AG09309 (cell line): ENCODE data around the gene SAMD11.
"Not testable (repeated sequence)": the region's sequence is repeated elsewhere in the genome, so short reads cannot be mapped to it uniquely, and the experiment has no call there.

Experiments used
- DNase-seq: peaks from one replicate; pipeline ENCODE4 v3.0.0-alpha.2; 2010; ENCODE audit warnings: low read depth
- H3K4me3 ChIP-seq: 2 replicates; pipeline ENCODE4 v1.5.1; 2011; ENCODE audit warnings: mild to moderate bottlenecking, low read depth, low read length, moderate library complexity; ENCODE audit not compliant: control insufficient read depth
- CTCF ChIP-seq: IDR thresholded peaks from 2 replicates; pipeline ENCODE4 v1.5.1; 2011; ENCODE audit warnings: mild to moderate bottlenecking, low read depth, low read length, inconsistent platforms; ENCODE audit not compliant: insufficient read depth, control insufficient read depth; ENCODE audit errors: missing control alignments

Gene SAMD11

GRCh38 chr1:890661-891060 is 33.1 kb upstream of the SAMD11 start:
- no peak for DNase-seq
- H3K4me3 ChIP-seq: no peak overlapping the region
- TF ChIP-seq CTCF: no peak

- H3K4me3 ChIP-seq: no peak overlapping the region
- no peak for TF ChIP-seq CTCF
- DNase-seq: no peak
Observed at GRCh38 chr1:897226-897625, 26.5 kb upstream of the SAMD11 start.

GRCh38 chr1:897951-898350 is 25.8 kb upstream of the SAMD11 start:
- H3K4me3 ChIP-seq, DNase-seq: not testable (repeated sequence)

- no peak overlapping the region for H3K4me3 ChIP-seq
- TF ChIP-seq CTCF: no peak
- DNase-seq: no peak
Observed at GRCh38 chr1:899636-900317, 23.9 kb upstream of the SAMD11 start.

- no peak for TF ChIP-seq CTCF
- DNase-seq: no peak
Observed at GRCh38 chr1:901108-901859, 22.4 kb upstream of the SAMD11 start.

GRCh38 chr1:902802-903201 is 20.9 kb upstream of the SAMD11 start:
- no peak for DNase-seq
- no peak overlapping the region for H3K4me3 ChIP-seq
- TF ChIP-seq CTCF: no peak

More at GRCh38 chr1:901108-901859, 22.4 kb upstream of the SAMD11 start:
- H3K4me3 ChIP-seq: no peak overlapping the region

GRCh38 chr1:903305-903704 is 20.4 kb upstream of the SAMD11 start:
- no peak overlapping the region for H3K4me3 ChIP-seq
- no peak for DNase-seq
- TF ChIP-seq CTCF: no peak
